ENCODE results near the gene DUSP15.

DUSP15 gene

DNA sequence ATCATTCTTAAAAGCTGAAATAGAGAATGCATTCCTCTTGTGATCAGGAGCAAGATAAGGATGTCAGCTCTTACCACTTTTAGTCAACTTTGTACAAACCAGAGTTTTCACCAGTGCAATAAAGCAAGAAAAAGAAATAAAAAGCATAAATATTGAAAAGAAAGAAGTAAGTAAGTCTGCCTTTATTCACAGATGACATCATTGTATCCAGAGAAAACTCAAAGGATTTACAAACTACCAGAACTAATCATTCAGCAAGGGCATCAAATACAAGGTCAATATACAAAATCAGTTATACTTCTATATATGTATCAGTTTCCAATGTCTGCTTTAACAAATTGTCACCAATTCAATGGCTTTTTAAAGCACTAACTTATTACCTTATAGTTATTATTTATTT, 13.5 kb upstream of the DUSP15 start:
- H3K9ac ChIP-seq (ENCODE audit: low read length): no peak overlapping the region
- no peaks in the 10 kb centered on the region for H3K36me3 ChIP-seq (replicated peaks; ENCODE audit: low read depth, low read length)
- no peak overlapping the region for H3K4me3 ChIP-seq (ENCODE audit: low read length)
- no peak overlapping the region for H3K4me2 ChIP-seq (ENCODE audit: low read length)
- H3K27ac ChIP-seq (ENCODE audit: low read length): no peak overlapping the region
- no peaks in the 10 kb centered on the region for H3K9me3 ChIP-seq (ENCODE audit: insufficient read depth, low read length)
- no peaks in the 10 kb centered on the region for H4K20me1 ChIP-seq (ENCODE audit: insufficient read depth, low read length)
- H3K4me1 ChIP-seq (ENCODE audit: low read length): peaks cover 7% of the 10 kb centered on the region; the same call in 1 of the 2 replicates
- TF ChIP-seq EZH2phosphoT487 (IDR thresholded peaks at IDR 0.05; ENCODE audit: low read depth): no peak
- TF ChIP-seq, protein P1, sequence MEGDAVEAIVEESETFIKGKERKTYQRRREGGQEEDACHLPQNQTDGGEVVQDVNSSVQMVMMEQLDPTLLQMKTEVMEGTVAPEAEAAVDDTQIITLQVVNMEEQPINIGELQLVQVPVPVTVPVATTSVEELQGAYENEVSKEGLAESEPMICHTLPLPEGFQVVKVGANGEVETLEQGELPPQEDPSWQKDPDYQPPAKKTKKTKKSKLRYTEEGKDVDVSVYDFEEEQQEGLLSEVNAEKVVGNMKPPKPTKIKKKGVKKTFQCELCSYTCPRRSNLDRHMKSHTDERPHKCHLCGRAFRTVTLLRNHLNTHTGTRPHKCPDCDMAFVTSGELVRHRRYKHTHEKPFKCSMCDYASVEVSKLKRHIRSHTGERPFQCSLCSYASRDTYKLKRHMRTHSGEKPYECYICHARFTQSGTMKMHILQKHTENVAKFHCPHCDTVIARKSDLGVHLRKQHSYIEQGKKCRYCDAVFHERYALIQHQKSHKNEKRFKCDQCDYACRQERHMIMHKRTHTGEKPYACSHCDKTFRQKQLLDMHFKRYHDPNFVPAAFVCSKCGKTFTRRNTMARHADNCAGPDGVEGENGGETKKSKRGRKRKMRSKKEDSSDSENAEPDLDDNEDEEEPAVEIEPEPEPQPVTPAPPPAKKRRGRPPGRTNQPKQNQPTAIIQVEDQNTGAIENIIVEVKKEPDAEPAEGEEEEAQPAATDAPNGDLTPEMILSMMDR (IDR thresholded peaks at IDR 0.05; ENCODE audit: low read depth, low read length): no peak
- H2AFZ ChIP-seq (ENCODE audit: low read depth, low read length): no peak overlapping the region
- no peaks in the 10 kb centered on the region for H3K27me3 ChIP-seq (ENCODE audit: low read depth, low read length)
- no peaks in the 10 kb centered on the region for H3K79me2 ChIP-seq (ENCODE audit: low read length)

DNA sequence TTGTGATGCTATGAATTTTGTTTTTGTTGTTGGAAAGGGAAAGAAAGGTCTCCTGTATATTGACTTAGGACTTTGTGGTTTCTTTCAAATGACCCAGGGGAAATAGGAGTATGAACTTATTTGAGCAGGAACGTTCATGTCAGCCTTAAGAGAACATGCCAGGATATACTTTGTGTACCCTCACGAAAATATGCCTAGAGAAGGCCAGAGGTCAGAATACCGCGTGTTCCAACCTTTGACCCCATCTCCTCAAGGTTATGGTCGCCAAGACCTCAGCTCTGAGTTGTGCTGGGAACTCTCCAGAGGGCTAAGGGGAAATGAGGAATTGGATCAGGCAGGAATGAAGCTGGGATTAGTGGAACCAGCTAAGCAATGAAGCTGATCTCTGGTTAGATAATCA, 11.6 kb upstream of the DUSP15 start:
- H3K27ac ChIP-seq (ENCODE audit: low read length): no peak overlapping the region
- no peaks in the 10 kb centered on the region for H3K9me3 ChIP-seq (ENCODE audit: insufficient read depth, low read length)

DNA sequence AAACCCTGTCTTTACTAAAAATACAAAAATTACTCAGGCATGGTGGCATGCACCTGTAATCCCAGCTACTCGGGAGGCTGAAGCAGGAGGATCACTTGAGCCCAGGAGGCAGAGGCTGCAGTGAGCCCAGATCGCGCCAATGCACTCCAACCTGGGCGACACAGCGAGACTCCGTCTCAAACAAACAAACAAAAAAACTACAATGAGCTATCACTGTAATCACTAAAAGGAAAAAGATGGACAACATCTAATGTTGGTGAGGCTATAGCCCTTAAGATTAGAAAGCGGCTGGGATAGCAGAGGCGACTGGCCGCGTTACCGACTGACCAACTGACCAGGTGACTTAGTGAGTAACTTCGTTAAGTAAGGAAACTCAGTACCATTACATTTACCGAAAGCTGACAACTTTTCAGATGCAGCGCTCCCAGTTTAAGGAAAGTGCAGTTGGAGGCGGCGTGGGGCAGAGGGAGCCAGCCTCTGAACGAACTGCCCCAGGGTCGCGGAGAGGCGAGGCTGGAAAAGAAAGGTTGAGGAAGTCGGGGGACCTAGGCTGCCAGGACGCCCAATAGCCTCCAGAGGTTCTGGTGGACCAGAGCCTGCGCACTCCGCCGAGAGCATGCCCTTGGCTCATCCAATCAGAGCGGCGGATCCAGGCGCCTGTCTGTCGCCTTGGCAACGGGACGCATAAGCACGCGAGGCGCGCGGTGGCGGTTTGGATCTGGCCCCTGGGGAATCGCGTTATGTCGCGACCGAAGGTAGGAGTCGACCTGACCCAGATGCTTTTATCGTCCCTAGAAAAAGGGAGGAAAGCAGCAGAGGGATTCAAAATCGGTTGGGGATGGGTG, 9.0 kb upstream of the DUSP15 start:
- H3K27me3 ChIP-seq (ENCODE audit: low read depth, low read length): no peaks in the 10 kb centered on the region
- H3K79me2 ChIP-seq (ENCODE audit: low read length): no peaks in the 10 kb centered on the region
- H3K9me3 ChIP-seq (ENCODE audit: insufficient read depth, low read length): no peaks in the 10 kb centered on the region
- H4K20me1 ChIP-seq (ENCODE audit: insufficient read depth, low read length): no peaks in the 10 kb centered on the region
- H2AFZ ChIP-seq (ENCODE audit: low read depth, low read length): peak overlapping the region; percentile 81
- H3K27ac ChIP-seq (ENCODE audit: low read length): no peak overlapping the region
- H3K4me1 ChIP-seq (ENCODE audit: low read length): peaks cover 11% of the 10 kb centered on the region
- peak overlapping the region; percentile 93 for H3K4me2 ChIP-seq (ENCODE audit: low read length)
- H3K4me3 ChIP-seq (ENCODE audit: low read length): peak overlapping the region; percentile 92
- H3K9ac ChIP-seq (ENCODE audit: low read length): peak overlapping the region; percentile 62
- no peak for TF ChIP-seq EZH2phosphoT487 (IDR thresholded peaks at IDR 0.05; ENCODE audit: low read depth)
- TF ChIP-seq, protein P1 (IDR thresholded peaks at IDR 0.05; ENCODE audit: low read depth, low read length): no peak
- peaks cover 5% of the 10 kb centered on the region for H3K36me3 ChIP-seq (replicated peaks; ENCODE audit: low read depth, low read length)

More for the DNA sequence above, 11.6 kb upstream of the DUSP15 start:
- H3K27me3 ChIP-seq (ENCODE audit: low read depth, low read length): no peaks in the 10 kb centered on the region
- peaks cover 7% of the 10 kb centered on the region; the same call in 1 of the 2 replicates for H3K4me1 ChIP-seq (ENCODE audit: low read length)
- H3K4me3 ChIP-seq (ENCODE audit: low read length): no peak overlapping the region
- H3K9ac ChIP-seq (ENCODE audit: low read length): no peak overlapping the region
- no peaks in the 10 kb centered on the region for H3K36me3 ChIP-seq (replicated peaks; ENCODE audit: low read depth, low read length)
- no peak overlapping the region for H2AFZ ChIP-seq (ENCODE audit: low read depth, low read length)
- TF ChIP-seq, protein P1 (IDR thresholded peaks at IDR 0.05; ENCODE audit: low read depth, low read length): no peak
- no peak overlapping the region for H3K4me2 ChIP-seq (ENCODE audit: low read length)
- no peaks in the 10 kb centered on the region for H3K79me2 ChIP-seq (ENCODE audit: low read length)
- no peaks in the 10 kb centered on the region for H4K20me1 ChIP-seq (ENCODE audit: insufficient read depth, low read length)

DNA sequence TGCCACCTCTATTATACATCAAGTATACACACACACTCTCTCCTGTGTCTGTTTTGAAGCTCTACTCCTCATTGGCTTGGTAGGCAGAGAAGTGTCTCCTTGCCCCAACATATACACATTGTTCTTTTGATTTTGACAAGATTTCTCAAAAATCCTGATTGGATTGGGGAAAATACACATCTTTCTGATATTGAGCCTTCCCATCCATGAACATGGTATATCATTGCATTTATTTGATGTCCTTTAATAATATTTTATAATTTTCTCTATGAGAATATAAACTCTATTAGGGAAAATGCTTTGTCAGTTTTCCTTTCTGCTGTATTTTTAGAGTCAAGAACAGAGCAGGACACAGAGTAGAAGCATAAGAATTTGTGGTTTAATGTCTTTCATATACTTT, 7.4 kb upstream of the DUSP15 start:
- Histone ChIP-seq H3K9me3 (ENCODE audit: insufficient read depth, low read length) (no peaks in the 10 kb centered on the region), H4K20me1 (ENCODE audit: insufficient read depth, low read length) (no peaks in the 10 kb centered on the region), H3K27ac (ENCODE audit: low read length) (no peak overlapping the region), H3K4me3 (ENCODE audit: low read length) (no peak overlapping the region), H3K79me2 (ENCODE audit: low read length) (no peaks in the 10 kb centered on the region), H3K4me1 (ENCODE audit: low read length) (peaks cover 15% of the 10 kb centered on the region), H3K36me3 (replicated peaks; ENCODE audit: low read depth, low read length) (peaks cover 5% of the 10 kb centered on the region), H3K4me2 (ENCODE audit: low read length) (no peak overlapping the region), H3K27me3 (ENCODE audit: low read depth, low read length) (no peaks in the 10 kb centered on the region), H3K9ac (ENCODE audit: low read length) (no peak overlapping the region), H2AFZ (ENCODE audit: low read depth, low read length) (no peak overlapping the region)
- TF ChIP-seq EZH2phosphoT487 (IDR thresholded peaks at IDR 0.05; ENCODE audit: low read depth): no peak
- TF ChIP-seq, protein P1 (IDR thresholded peaks at IDR 0.05; ENCODE audit: low read depth, low read length): no peak
